Activated naive CD8-positive, alpha-beta T cell treated with anti-CD3 and anti-CD28 coated beads for 36 hours (primary cell): Measurements from ENCODE around the gene UBE2F. TPM values are rescaled to one million over a fixed set of nuclear protein-coding genes. Genes with fewer than 3 reads are reported as not detected.
A peak's percentile ranks its signal among the peaks of the same experiment; 100 is the strongest.
"Not testable (repeated sequence)": the region's sequence is repeated elsewhere in the genome, so short reads cannot be mapped to it uniquely, and the experiment has no call there.

Experiments
- DNase-seq: peaks from one replicate; pipeline ENCODE4 v3.0.0; 2021
- H3K27ac Mint-ChIP-seq: one replicate; pipeline ENCODE4 v1.8.0; 2022; ENCODE audit warnings: mild to moderate bottlenecking, moderate library complexity, mixed read lengths
- H3K27me3 Mint-ChIP-seq: one replicate; pipeline ENCODE4 v1.8.0; 2022; ENCODE audit warnings: mild to moderate bottlenecking, mixed read lengths
- H3K36me3 Mint-ChIP-seq: one replicate; pipeline ENCODE4 v1.8.0; 2021; ENCODE audit warnings: mild to moderate bottlenecking, mixed read lengths
- H3K4me1 Mint-ChIP-seq: one replicate; pipeline ENCODE4 v1.8.0; 2021; ENCODE audit warnings: mixed read lengths
- H3K4me3 Mint-ChIP-seq: one replicate; pipeline ENCODE4 v1.8.0; 2022; ENCODE audit warnings: mild to moderate bottlenecking, moderate library complexity, mixed read lengths
- H3K9me3 Mint-ChIP-seq: one replicate; pipeline ENCODE4 v1.8.0; 2022; ENCODE audit warnings: mixed read lengths
- total RNA-seq, 2 experiments: library from RNA; stranded (reverse); gene quantifications; one replicate each; pipeline ENCODE4 v1.2.3, GENCODE V29; 2021

The UBE2F gene
- total RNA-seq, 2 experiments from 2014 or later = 57.9 to 58.9 TPM

DNA sequence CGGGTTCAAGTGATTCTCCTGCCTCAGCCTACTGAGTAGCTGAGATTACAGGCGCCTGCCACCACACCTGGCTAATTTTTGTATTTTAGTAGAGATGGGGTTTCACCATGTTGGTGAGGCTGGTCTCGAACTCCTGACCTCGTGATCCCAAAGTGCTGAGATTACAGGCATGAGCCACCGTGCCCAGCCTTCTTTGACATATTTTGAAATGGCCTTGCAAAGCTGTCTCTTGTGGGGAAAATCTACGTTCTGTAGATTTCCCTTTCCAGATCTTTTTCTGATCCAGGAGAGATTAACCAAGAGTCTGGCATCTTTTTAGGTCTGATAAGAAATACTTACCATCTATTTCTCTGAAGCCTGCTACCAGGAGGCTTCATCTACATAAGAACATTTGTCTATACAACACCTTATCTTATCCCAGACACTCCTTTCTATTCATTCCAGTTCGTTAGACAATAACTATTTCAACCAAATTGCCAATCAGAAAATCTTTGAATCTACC lies 3.3 kb upstream of the UBE2F start:
- DNase-seq, H3K27ac Mint-ChIP-seq, H3K27me3 Mint-ChIP-seq, H3K4me3 Mint-ChIP-seq, H3K36me3 Mint-ChIP-seq: not testable (repeated sequence)
- Mint-ChIP-seq H3K4me1 (peaks cover 12% of the 10 kb centered on the region), H3K9me3 (peaks cover 12% of the 10 kb centered on the region)

DNA sequence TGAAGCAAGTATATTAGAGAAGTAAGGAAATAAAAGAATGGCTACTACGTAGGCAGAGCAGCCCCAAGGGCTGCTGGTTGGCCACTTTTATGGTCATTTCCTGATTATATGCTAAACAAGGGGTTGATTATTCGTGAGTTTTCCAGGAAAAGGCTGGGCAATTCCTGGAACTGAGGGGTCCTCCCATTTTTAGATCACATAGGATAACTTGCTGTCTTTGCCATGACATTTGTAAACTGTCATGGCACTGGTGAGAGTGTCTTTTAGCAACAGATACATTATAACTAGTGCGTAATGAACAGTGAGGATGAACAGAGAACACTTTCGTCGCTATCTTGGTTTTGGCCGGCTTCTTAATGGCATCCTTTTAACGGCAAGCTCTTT lies 2.6 kb upstream of the UBE2F start:
- Mint-ChIP-seq H3K27ac (no peak overlapping the region), H3K27me3 (no peaks in the 10 kb centered on the region), H3K36me3 (peaks cover 2% of the 10 kb centered on the region), H3K4me3 (no peak overlapping the region), H3K9me3 (peaks cover 12% of the 10 kb centered on the region), H3K4me1 (peaks cover 18% of the 10 kb centered on the region)
- no peak for DNase-seq

DNA sequence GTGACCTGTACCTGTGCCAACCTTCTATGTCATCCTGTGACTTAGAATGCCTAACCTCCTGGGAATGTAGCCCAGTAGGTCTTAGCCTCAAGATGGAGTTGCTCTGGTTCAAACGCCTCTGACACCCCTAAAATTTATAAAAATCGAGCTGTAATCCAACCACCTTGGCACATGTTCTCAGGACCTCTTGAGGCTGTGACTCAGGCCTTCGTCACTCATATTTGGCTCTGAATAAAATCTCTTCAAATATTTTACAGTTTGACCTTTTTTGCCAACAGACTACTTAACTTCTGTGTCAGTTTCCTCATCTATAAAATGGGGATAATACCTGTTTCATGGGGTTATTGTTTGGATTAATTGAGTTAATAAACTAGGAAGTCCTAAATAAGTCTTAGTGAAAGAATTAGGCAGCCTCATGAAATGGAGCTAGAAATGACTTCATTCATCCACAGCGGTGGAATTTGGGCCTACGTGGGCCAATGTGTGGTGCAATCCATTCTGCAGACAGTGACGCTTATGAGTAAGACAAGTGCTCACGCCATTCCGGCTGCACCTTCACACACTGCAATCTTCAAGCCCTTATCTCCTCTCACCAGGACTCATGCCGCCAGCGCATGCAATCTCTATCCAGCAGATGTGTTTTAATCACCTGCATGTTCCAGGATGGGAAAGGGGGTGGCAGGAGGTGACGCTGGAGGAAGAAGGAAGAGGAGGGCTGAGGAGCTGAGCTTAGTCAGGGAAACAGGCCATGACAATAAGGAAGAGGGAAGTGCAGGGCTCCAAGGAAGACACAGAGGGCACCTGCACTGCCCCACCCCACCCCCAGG lies 2.0 kb upstream of the UBE2F start:
- peak overlapping the region; percentile 12 for H3K27ac Mint-ChIP-seq
- H3K9me3 Mint-ChIP-seq = peaks cover 12% of the 10 kb centered on the region
- H3K4me3 Mint-ChIP-seq = no peak overlapping the region
- H3K27me3 Mint-ChIP-seq = no peaks in the 10 kb centered on the region
- H3K4me1 Mint-ChIP-seq = peaks cover 24% of the 10 kb centered on the region
- H3K36me3 Mint-ChIP-seq = peaks cover 8% of the 10 kb centered on the region
- no peak for DNase-seq

DNA sequence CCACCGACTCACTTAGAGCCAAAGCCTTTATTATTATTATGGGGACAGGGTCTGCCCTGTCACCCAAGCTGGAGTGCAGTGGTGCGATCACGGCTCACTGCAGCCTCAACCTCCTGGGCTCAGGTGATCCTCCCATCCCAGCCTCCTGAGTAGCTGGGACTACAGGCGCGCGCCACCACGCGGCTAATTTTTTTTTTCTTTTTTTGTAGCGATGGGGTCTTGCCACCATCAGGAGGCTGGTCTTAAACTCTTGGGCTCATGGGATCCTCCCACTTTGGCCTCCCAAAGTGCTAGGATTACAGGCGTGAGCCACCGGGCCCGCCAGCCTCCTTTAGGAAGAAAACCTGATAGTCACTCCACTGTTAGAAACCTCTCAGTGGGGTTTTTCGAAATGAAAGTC lies 970 bp upstream of the UBE2F start:
- Mint-ChIP-seq H3K36me3 (peaks cover 12% of the 10 kb centered on the region), H3K4me1 (peaks cover 31% of the 10 kb centered on the region), H3K4me3 (peak overlapping the region; percentile 73), H3K9me3 (peaks cover 12% of the 10 kb centered on the region)
- H3K27me3 Mint-ChIP-seq, H3K27ac Mint-ChIP-seq, DNase-seq: not testable (repeated sequence)

DNA sequence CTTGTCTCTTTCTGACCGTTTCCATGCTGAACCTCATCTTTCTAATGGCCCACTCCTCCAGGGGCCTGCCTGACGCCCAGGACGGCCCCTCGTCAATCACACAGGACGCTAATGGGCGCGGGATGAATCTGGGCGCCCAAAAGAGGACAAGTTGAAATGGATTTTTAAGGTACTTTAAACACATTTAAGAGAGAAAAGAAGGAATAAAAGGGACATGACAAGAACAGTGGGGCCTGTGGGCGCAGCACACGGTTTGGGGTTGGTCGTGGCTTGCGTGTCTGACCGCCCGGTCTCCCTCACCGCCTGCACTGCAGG lies 607 bp upstream of the UBE2F start:
- H3K4me1 Mint-ChIP-seq = peaks cover 31% of the 10 kb centered on the region
- peaks cover 12% of the 10 kb centered on the region for H3K9me3 Mint-ChIP-seq
- H3K27me3 Mint-ChIP-seq = no peaks in the 10 kb centered on the region
- H3K4me3 Mint-ChIP-seq = peak overlapping the region; percentile 73
- no peak for DNase-seq
- H3K36me3 Mint-ChIP-seq = peaks cover 12% of the 10 kb centered on the region
- H3K27ac Mint-ChIP-seq = no peak overlapping the region

DNA sequence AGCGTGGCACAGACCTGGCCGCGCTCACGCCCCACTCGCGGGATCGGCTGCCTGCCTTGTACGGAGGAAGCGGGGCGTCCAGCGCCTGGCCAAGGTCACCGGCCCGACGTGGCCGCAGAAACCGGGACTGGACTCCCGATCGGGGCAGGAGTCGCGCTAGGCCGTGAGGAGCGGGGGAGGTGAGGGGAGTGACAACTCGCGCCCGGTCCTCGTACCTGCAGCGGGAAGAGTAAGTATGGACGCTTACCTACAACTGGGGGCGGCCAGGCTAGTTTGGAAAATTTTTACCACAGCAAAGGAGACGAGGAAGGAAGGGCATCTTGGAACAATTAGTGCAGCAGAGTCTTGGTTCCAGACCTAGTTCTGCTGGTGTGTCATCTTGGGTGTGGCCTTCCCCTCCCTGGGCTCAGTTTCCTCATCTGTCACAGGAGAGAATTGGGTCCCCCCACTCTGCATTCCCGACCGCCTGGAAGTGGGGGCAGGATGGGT lies 693 bp downstream of the UBE2F start:
- no peaks in the 10 kb centered on the region for H3K27me3 Mint-ChIP-seq
- peak overlapping the region; percentile 53 for H3K27ac Mint-ChIP-seq
- peak; percentile 27 for DNase-seq
- H3K36me3 Mint-ChIP-seq = peaks cover 12% of the 10 kb centered on the region
- H3K9me3 Mint-ChIP-seq = peaks cover 8% of the 10 kb centered on the region
- peak overlapping the region; percentile 81 for H3K4me3 Mint-ChIP-seq
- H3K4me1 Mint-ChIP-seq = peaks cover 37% of the 10 kb centered on the region

DNA sequence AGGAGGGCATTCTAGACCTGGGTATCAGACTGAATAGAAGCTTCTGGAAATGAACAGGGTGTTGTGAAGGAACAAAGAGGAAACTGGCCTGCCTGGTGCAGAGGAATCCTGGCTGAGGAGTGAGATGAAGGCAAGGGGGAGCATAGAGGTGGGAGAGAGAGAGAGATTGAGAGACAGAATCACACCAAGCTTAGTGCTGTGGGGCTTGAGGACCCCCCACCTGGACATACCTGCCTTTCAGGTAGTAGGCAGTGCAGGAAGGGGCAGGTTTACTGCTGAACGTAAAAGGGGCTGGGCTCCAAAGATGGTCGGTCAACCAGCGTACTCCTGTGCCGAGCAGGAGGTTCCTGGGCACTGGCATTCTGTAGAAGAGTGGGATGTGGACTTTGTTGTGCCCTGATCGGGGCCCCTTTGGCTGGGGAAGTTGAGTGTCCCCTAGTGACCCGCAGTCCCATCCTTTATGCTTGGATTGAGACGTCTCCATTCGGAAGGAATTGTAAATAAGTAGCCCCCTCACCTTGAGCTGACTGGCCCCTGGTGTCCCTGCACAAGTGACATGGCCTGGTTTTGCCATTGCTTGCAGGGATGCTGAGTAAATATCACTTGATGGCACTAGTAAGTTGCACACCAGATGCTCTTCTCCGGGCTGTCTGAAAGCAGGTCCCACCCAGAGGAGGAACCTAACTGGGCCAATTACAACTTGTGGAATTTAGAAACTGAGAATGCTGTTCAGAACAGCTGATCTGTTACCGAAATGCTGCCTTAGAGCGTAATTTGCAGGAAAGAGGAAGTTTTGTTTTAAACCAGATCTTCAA lies 1.4 kb downstream of the UBE2F start:
- peak; percentile 48 for DNase-seq
- H3K27me3 Mint-ChIP-seq = no peaks in the 10 kb centered on the region
- H3K9me3 Mint-ChIP-seq = peaks cover 3% of the 10 kb centered on the region
- peak overlapping the region; percentile 53 for H3K27ac Mint-ChIP-seq
- H3K4me1 Mint-ChIP-seq = peaks cover 38% of the 10 kb centered on the region
- H3K4me3 Mint-ChIP-seq = peak overlapping the region; percentile 81
- H3K36me3 Mint-ChIP-seq = peaks cover 14% of the 10 kb centered on the region

DNA sequence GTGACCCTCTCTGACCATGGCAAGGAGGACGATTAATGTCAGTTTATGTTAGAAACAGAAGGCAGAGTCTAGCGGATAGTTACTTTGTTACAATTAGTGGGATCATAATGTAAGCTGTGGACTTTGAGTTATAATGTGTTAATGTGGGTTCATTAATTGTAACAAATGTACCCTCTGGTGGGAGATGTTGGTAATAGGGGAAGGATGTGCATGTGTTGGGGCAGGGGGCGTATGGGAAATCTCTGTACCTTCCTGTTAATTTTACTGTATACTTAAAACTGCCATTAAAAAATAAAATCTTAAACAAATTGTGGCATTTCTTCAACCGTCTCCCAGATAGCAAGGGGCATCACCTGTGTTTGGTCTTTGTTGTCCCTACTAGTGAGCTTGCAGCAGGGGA lies 4.8 kb downstream of the UBE2F start:
- H3K36me3 Mint-ChIP-seq = peaks cover 24% of the 10 kb centered on the region
- DNase-seq = no peak
- no peak overlapping the region for H3K4me3 Mint-ChIP-seq
- no peaks in the 10 kb centered on the region for H3K27me3 Mint-ChIP-seq
- H3K9me3 Mint-ChIP-seq = no peaks in the 10 kb centered on the region
- H3K4me1 Mint-ChIP-seq = peaks cover 41% of the 10 kb centered on the region
- peak overlapping the region; percentile 66 for H3K27ac Mint-ChIP-seq

DNA sequence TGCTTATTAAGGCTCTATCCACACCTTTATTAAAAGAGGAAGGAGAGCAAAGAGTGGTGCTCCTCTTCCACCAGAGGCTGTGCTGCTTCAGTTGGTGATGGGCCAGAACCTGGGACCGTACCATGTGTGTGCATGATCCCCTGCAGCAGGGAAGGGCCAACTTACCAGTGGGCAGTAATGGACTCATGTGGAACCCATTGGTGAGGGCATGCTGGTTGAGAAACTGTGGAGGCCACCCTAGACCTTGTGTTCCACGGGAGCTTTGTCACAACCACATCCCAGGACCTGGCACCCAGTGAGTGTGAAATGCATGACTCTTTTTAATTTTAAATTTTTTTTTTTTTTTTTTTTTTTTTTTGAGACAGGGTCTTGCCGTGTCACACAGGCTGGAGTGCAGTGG lies 5.4 kb downstream of the UBE2F start:
- DNase-seq = no peak
- H3K4me3 Mint-ChIP-seq = no peak overlapping the region
- peaks cover 44% of the 10 kb centered on the region for H3K4me1 Mint-ChIP-seq
- peaks cover 24% of the 10 kb centered on the region for H3K36me3 Mint-ChIP-seq
- H3K27ac Mint-ChIP-seq = no peak overlapping the region
- H3K27me3 Mint-ChIP-seq = no peaks in the 10 kb centered on the region
- no peaks in the 10 kb centered on the region for H3K9me3 Mint-ChIP-seq

DNA sequence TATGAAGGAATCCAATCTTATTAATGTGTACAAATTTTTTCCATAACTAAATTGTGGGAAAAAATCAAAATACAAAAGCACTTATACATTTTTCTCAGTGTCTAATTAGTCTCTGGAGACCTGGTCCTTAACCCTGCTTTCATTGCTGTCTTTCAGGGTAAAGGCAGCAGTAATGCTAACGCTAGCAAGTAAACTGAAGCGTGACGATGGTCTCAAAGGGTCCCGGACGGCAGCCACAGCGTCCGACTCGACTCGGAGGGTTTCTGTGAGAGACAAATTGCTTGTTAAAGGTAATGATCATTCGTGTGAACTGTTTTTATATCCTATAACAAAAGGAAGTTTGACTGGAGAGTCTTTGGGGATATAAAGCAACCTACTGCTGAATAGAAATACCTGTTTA lies 6.1 kb downstream of the UBE2F start:
- Mint-ChIP-seq H3K36me3 (peaks cover 29% of the 10 kb centered on the region), H3K27me3 (no peaks in the 10 kb centered on the region), H3K27ac (no peak overlapping the region), H3K4me3 (no peak overlapping the region), H3K4me1 (peaks cover 47% of the 10 kb centered on the region), H3K9me3 (no peaks in the 10 kb centered on the region)
- no peak for DNase-seq

DNA sequence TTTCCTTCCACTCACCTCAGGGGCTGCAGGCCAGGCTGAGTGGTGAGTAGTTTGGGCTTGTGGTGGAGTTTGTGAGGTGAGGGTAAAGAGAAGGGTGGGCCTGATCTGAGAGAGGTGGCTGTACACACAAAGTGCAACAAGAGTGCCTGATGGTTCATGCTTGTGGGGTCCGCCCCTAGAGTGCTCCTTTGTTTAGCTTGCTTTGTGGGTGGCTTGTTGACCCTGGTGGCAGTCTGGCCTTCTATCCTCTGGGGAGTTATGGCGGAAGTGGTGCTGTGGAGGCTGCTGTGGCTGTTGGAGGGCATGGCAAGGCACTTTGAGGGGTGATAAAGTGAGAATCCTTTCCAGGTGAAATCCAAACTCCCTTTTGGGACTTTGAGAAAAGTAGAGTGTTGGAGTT lies 10.6 kb downstream of the UBE2F start:
- Mint-ChIP-seq H3K4me3 (no peak overlapping the region), H3K36me3 (peaks cover 28% of the 10 kb centered on the region)

DNA sequence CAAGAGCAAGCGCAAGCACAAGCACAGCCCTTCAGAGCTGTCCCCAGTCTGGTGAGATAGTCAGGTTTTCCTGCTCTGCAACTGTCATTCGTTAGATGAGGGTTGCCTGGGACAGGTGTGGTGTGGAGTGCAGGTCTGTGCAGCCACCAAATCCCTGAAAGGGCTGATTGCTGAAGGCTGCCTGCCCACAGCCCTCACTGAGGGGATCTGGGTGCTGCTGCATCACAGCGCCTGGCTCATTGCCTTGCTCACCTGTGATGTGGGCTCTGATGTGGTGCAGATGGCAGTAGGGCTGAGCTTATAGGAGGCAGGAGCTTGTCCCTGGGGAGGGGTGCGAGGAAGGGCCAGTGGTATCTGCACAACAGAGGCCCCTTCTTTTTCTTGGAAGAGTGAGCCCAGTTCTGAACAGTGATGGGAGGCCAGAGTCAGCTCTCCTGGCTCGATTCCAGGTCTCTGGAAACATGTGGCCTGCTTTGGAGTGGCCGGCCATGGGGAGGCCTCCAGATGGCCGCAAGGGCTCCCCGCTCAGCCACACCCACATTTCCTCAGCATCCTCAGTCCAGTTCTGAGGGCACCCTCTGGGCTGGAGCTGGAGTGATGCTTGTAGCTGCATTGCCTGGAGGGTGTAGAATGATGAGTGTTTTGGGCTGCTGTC lies 11.4 kb downstream of the UBE2F start:
- H3K4me3 Mint-ChIP-seq = no peak overlapping the region
- peaks cover 30% of the 10 kb centered on the region for H3K36me3 Mint-ChIP-seq
- DNase-seq = no peak
- H3K27ac Mint-ChIP-seq = no peak overlapping the region
- no peaks in the 10 kb centered on the region for H3K9me3 Mint-ChIP-seq
- no peaks in the 10 kb centered on the region for H3K27me3 Mint-ChIP-seq
- peaks cover 50% of the 10 kb centered on the region for H3K4me1 Mint-ChIP-seq

More for the DNA sequence above, 10.6 kb downstream of the UBE2F start:
- H3K27me3 Mint-ChIP-seq = no peaks in the 10 kb centered on the region
- H3K27ac Mint-ChIP-seq = no peak overlapping the region
- no peaks in the 10 kb centered on the region for H3K9me3 Mint-ChIP-seq
- peaks cover 49% of the 10 kb centered on the region for H3K4me1 Mint-ChIP-seq
- DNase-seq = no peak

DNA sequence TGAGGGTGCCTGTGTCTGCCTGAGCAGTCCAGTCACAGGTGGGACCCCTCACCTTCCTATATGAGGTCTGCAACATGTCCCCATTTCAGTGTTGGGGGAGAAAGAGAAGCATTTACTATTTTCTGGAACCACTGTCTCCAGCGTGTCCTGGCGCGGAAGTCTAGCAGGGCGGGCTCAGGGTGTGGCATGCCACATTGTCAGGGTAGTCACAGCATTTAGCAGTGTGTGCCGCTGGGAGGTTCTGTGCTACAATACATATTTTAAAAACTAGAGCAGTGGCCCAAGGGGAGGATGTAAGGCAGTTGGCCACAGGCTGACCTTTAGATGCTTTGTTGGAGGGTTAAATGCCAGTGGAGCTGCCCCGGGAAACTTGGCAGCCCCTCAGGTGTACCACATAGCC lies 12.5 kb downstream of the UBE2F start:
- no peak for DNase-seq
- Mint-ChIP-seq H3K9me3 (no peaks in the 10 kb centered on the region), H3K4me1 (peaks cover 59% of the 10 kb centered on the region), H3K36me3 (peaks cover 36% of the 10 kb centered on the region), H3K27me3 (no peaks in the 10 kb centered on the region), H3K4me3 (no peak overlapping the region), H3K27ac (peak overlapping the region; percentile 92)

DNA sequence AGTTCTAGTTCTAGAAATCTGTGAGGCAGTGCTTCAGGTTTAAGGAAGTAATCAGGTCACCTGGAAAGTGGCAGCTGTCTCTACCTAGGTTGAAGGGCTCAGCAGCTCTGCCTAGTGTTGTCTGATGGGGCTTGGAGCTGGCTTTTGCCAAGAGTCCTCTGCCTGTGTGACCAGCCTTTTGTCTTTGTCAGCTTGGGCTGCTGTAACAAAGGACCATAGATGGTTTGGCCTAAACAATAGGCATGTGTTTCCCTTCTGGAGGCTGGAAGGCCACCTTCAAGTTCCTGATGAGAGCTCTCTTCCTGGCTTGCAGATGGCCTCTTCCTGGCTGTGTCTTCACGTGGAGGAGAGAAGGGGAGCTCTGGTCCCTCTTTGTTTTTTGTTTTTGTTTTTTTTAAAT lies 13.3 kb downstream of the UBE2F start:
- Mint-ChIP-seq H3K4me3 (peak overlapping the region; percentile 79), H3K4me1 (peaks cover 60% of the 10 kb centered on the region), H3K27ac (peak overlapping the region; percentile 92), H3K27me3 (no peaks in the 10 kb centered on the region), H3K36me3 (peaks cover 39% of the 10 kb centered on the region), H3K9me3 (no peaks in the 10 kb centered on the region)
- no peak for DNase-seq

DNA sequence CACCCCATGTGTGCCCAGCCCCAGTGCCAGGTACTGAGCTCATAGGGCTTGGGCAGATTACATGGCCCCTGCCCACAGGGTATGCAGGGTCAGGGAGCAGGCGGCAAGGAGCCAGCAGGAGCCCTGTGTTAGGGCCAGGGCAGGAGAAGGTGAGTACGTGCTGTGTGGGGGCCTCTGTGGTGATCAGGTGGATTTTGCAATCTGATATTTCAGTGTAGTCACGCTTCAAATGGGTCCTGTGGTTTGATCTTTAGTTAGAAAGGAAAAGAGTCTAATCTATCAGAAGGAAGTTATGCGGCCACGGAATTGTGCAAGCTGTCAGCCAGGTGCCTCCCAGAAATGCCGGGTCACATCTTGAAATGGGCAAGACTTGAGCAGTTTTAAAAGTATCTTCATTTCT lies 13.9 kb downstream of the UBE2F start:
- no peaks in the 10 kb centered on the region for H3K9me3 Mint-ChIP-seq
- peak overlapping the region; percentile 79 for H3K4me3 Mint-ChIP-seq
- peak overlapping the region; percentile 92 for H3K27ac Mint-ChIP-seq
- H3K4me1 Mint-ChIP-seq = peaks cover 64% of the 10 kb centered on the region
- H3K36me3 Mint-ChIP-seq = peaks cover 43% of the 10 kb centered on the region
- no peaks in the 10 kb centered on the region for H3K27me3 Mint-ChIP-seq
- peak; percentile 49 for DNase-seq
